Fibroblast of villous mesenchyme (primary cell): Measurements from ENCODE around the gene CHURC1. TPM values are rescaled to one million over a fixed set of nuclear protein-coding genes. Genes with fewer than 3 reads are reported as not detected.

Source experiments
- DNase-seq: peaks from one replicate; pipeline ENCODE4 v3.0.0-alpha.2; 2010; ENCODE audit warnings: low read depth
- H3K4me3 ChIP-seq: 2 replicates; pipeline ENCODE4 v1.5.1; 2011; ENCODE audit warnings: low read depth, mild to moderate bottlenecking, low read length
- CTCF ChIP-seq: IDR thresholded peaks from 2 replicates; pipeline ENCODE4 v1.5.1; 2012; ENCODE audit warnings: low read depth, mild to moderate bottlenecking, low read length; ENCODE audit not compliant: insufficient read depth
- small RNA-seq: library from RNA; depleted of rRNA; stranded (forward); fragments of <200 nt; gene quantifications from one replicate; pipeline ENCODE3, GENCODE V24; 2012
- total RNA-seq: library from RNA; depleted of rRNA; stranded (reverse); fragments of >200 nt; gene quantifications from 2 replicates; pipeline ENCODE4 v1.2.3, GENCODE V29; 2012

CHURC1 gene
- total RNA-seq, 1 donor: 45.8 TPM

- DNase-seq: no peak
- H3K4me3 ChIP-seq: no peak overlapping the region
- TF ChIP-seq CTCF: no peak
These were observed 60.3 kb downstream of the CHURC1 start for GRCh38 chr14:64974563-64974962.

GRCh38 chr14:64979336-64980074, 65.2 kb downstream of the CHURC1 start:
- DNase-seq: no peak
- H3K4me3 ChIP-seq: no peak overlapping the region
- TF ChIP-seq CTCF: no peak

- TF ChIP-seq CTCF: peak; percentile 66
- peak overlapping the region; percentile 9 for H3K4me3 ChIP-seq
- DNase-seq: peak; percentile 66
These were observed 69.4 kb downstream of the CHURC1 start for GRCh38 chr14:64983439-64984310.

Small RNAs within 50 kb of the gene (small RNA-seq; reads per million reads assigned to genes)
- not detected for gene RPPH1-2P

Other genes starting within 250 kb of the CHURC1 start
- 8.7 and 11.2 TPM in 2 replicates for gene PLEKHG3, start 210.0 kb upstream of the CHURC1 start, total RNA-seq
- under 0.01 TPM in 2 replicates for gene SPTB, start 34.5 kb upstream of the CHURC1 start, total RNA-seq
- not detected in 2 replicates for gene GPX2, start 28.3 kb downstream of the CHURC1 start, total RNA-seq
- 3.5 and 4.2 TPM in 2 replicates for gene RAB15, start 57.9 kb downstream of the CHURC1 start, total RNA-seq
- 11.6 and 12.1 TPM in 2 replicates for gene FNTB, start 72.4 kb downstream of the CHURC1 start, total RNA-seq
- gene MAX, start 188.1 kb downstream of the CHURC1 start, total RNA-seq: 53.5 and 57.9 TPM in 2 replicates